Astrocyte of the spinal cord (primary cell): Measurements from ENCODE around the gene PNPLA6.
"Not testable (repeated sequence)": the region's sequence is repeated elsewhere in the genome, so short reads cannot be mapped to it uniquely, and the experiment has no call there.

Experiments used
- DNase-seq: peaks from one replicate; pipeline ENCODE4 v3.0.0; 2011; ENCODE audit warnings: low read depth, low spot score
- H3K4me3 ChIP-seq: 2 replicates; pipeline ENCODE4 v1.5.1; 2011; ENCODE audit warnings: low read depth, mild to moderate bottlenecking, low read length, moderate library complexity
- in situ Hi-C: cut with HindIII; loops from 2 replicates; pipeline ENCODE4 v1.10.0; 2017; ENCODE audit warnings: low sequenced_read_pairs
- TF ChIP-seq, protein P1 (sequence below): IDR thresholded peaks from 2 replicates; pipeline ENCODE4 v1.5.1; 2012; ENCODE audit warnings: low read depth, mild to moderate bottlenecking, low read length, inconsistent platforms

Gene PNPLA6

DNA sequence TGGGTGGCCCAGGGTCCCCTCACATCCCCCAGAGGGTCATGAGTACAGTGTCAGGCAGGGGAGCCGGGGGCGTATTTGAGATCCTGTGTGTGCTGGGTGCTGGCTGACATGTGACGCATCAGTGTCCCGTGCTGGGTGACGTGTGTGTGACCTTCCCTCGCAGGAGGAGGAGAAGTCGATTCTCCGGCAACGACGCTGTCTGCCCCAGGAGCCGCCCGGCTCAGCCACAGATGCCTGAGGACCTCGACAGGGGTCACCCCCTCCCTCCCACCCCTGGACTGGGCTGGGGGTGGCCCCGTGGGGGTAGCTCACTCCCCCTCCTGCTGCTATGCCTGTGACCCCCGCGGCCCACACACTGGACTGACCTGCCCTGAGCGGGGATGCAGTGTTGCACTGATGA, 25.8 kb downstream of the PNPLA6 start:
- TF ChIP-seq, protein P1, sequence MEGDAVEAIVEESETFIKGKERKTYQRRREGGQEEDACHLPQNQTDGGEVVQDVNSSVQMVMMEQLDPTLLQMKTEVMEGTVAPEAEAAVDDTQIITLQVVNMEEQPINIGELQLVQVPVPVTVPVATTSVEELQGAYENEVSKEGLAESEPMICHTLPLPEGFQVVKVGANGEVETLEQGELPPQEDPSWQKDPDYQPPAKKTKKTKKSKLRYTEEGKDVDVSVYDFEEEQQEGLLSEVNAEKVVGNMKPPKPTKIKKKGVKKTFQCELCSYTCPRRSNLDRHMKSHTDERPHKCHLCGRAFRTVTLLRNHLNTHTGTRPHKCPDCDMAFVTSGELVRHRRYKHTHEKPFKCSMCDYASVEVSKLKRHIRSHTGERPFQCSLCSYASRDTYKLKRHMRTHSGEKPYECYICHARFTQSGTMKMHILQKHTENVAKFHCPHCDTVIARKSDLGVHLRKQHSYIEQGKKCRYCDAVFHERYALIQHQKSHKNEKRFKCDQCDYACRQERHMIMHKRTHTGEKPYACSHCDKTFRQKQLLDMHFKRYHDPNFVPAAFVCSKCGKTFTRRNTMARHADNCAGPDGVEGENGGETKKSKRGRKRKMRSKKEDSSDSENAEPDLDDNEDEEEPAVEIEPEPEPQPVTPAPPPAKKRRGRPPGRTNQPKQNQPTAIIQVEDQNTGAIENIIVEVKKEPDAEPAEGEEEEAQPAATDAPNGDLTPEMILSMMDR = no peak
- in situ Hi-C loops = no loop called here
- no peak for DNase-seq

DNA sequence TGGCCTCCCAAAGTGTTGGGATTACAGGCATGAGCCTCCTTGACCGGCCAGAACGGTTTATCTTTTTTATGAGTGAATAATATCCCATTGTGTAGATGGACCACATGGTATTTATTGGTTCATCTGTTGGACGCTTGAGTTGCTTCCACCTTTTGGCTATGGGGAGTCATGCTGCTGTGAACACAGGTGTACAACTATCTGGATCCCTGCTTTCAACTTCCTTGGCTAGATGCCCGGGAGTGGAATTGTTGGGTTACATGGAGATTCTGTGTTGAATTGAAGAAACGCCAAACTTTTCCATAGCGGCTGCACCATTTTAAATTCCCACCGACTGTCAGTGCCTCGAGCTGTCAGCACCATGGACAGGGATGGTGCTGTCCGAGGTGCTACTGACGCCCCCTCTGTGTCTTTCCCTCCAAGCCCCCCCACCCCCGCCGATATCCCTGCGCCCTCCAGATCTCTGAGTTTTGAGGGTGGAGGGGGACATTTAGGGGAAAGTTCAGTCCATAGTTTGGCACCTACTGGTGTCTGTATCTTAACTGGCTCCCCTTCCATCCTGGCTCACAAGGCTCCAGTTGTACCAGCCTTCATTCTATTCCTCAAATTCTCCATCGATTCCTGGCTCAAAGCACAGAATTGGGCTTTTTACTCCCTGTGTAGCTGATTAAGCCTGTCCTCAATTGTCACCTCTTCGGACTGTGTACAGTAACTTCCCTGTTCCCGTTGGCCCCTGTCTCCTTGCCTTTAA, 27.3 kb downstream of the PNPLA6 start:
- DNase-seq = no peak
- in situ Hi-C loops = no loop called here
- TF ChIP-seq, protein P1 = no peak
- H3K4me3 ChIP-seq = no peak overlapping the region

More for the DNA sequence above, 25.8 kb downstream of the PNPLA6 start:
- no peak overlapping the region for H3K4me3 ChIP-seq

GRCh38 chr19:7564866-7565265, 29.3 kb downstream of the PNPLA6 start:
- in situ Hi-C loops = no loop called here
- no peak overlapping the region for H3K4me3 ChIP-seq
- TF ChIP-seq, protein P1 = no peak
- DNase-seq = no peak

DNA sequence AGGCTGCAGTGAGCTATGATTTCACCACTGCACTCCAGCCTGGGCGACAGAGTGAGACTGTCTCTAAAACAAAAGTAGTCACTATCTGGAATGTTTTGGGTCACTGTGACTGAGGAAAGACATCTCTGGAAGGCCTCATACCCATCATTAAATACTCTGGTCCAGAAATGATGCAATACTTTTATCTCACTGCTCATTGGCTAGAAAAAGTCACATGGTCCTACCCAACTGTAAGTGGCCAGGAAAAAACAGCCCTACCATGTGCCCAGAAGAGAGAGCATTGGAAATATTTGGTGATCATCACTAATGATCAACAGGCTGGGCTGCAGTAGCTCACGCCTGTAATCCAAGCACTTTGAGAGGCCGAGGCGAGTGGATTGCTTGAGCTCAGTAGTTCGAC, 29.8 kb downstream of the PNPLA6 start:
- no peak for DNase-seq
- H3K4me3 ChIP-seq = no peak overlapping the region
- in situ Hi-C loops = no loop called here
- TF ChIP-seq, protein P1 = no peak

- no peak overlapping the region for H3K4me3 ChIP-seq
- TF ChIP-seq, protein P1 = no peak
- no peak for DNase-seq
- in situ Hi-C loops = no loop called here
Observed at GRCh38 chr19:7570761-7571160, 35.2 kb downstream of the PNPLA6 start.

GRCh38 chr19:7575434-7576040, 40.0 kb downstream of the PNPLA6 start:
- H3K4me3 ChIP-seq = no peak overlapping the region
- in situ Hi-C loops = no loop called here
- TF ChIP-seq, protein P1 = no peak
- no peak for DNase-seq

DNA sequence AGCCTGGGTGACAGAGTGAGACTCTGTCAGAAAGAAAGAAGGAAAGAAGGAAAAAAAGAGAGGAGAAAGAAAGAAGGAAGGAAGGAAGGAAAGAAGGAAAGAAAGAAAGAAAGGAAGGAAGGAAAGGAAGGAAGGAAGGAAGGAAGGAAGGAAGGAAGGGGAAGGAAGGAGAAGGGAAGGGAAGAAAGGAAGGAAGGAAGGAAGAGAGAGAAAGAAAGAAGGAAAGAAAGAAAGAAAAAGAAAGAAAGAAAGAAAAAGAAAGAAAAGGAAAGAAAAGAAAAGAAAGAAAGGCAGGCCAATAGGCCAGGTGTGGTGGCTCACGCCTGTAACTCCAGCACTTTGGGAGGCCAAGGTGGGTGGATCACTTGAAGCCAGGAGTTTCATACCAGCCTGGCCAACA, 41.9 kb downstream of the PNPLA6 start:
- DNase-seq, in situ Hi-C loops, H3K4me3 ChIP-seq: not testable (repeated sequence)
